Peyer's patch (tissue), 4 donors: ENCODE data around the gene RPL22.

ENCODE experiments used
- CTCF ChIP-seq, 6 experiments: fragments of 450-650 bp in 4 of 6; fragments of 200-600 bp in 2 of 6; sonication (generic) in 1 of 6; IDR thresholded peaks; one replicate each; pipeline ENCODE4 v1.5.1; 2017 to 2019; ENCODE audit warnings: antibody characterized with exemption in 6 of 6, mild to moderate bottlenecking in 3 of 6, moderate library complexity in 1 of 6
- POLR2A ChIP-seq, 2 donors: fragments of 450-650 bp; IDR thresholded peaks; one replicate each; pipeline ENCODE4 v1.5.1; 2017; ENCODE audit warnings: antibody characterized with exemption in 2 of 2, mild to moderate bottlenecking in 2 of 2, moderate library complexity in 2 of 2

GRCh38 chr1:6144175-6144574 lies 55.2 kb downstream of the RPL22 start:
- TF ChIP-seq CTCF (IDR thresholded peaks at IDR 0.05) (no peak), POLR2A (IDR thresholded peaks at IDR 0.05) (no peak)
